Measurements from ENCODE around the gene TNIK.

DNA sequence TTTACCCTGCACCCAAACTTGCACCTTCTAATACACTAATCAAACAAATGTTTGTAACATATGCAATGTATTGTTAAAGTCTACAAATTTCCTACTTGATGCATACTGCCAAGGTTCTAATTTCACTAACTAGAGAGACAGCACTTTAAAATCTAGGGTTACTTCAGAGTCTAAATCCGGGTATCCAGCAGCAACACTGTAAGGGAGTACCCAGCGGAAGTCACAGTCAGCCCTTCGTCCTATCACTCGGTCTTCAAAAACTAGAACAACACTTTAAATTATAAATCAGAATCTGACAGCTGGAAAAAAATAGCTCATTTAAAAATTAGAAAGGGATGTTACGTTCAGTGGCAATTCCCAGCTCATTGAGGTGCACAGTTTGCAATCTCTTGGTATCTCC is 8.3 kb downstream of the TNIK start:
- TF ChIP-seq CTCF (IDR thresholded peaks at IDR 0.05) (no peak), POLR2A (IDR thresholded peaks at IDR 0.05) (no peak), POLR2AphosphoS5 (IDR thresholded peaks at IDR 0.05) (no peak), EP300 (IDR thresholded peaks at IDR 0.05) (no peak)

Measured in upper lobe of left lung (tissue), 4 donors.